ENCODE data around the gene PHF11. TPM values are rescaled to one million over a fixed set of nuclear protein-coding genes. Genes with fewer than 3 reads are reported as not detected.

PHF11 gene
- total RNA-seq, 4 donors from 2014 or later: 12.9 to 31.3 (median 19.6) TPM

DNA sequence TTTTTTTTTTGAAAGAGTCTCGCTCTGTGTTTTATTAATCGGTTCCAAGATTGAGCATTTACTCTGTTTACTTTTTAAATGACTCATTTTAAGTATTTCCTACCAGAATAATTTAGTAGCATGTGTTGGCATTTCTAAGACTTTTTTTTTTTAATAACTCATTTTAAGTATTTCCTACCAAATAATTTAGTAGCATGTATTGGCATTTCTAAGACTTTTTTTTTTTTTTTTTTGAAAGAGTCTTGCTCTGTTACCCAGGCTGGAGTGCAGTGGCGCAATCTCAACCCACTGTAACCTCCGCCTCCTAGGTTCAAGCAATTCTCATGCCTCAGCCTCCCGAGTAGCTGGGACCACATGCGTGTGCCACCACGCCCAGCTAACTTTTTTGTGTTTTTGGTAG is 38.5 kb upstream of the PHF11 start:
- peaks cover 0 to 21% (median 0%) of the 10 kb centered on the region in 3 donors for H3K4me1 ChIP-seq
- no peaks in the 10 kb centered on the region for H3K27me3 ChIP-seq
- H3K4me3 ChIP-seq: no peak overlapping the region
- H3K36me3 ChIP-seq: peaks cover 0 to 32% (median 6%) of the 10 kb centered on the region in 3 donors
- TF ChIP-seq, protein P1, sequence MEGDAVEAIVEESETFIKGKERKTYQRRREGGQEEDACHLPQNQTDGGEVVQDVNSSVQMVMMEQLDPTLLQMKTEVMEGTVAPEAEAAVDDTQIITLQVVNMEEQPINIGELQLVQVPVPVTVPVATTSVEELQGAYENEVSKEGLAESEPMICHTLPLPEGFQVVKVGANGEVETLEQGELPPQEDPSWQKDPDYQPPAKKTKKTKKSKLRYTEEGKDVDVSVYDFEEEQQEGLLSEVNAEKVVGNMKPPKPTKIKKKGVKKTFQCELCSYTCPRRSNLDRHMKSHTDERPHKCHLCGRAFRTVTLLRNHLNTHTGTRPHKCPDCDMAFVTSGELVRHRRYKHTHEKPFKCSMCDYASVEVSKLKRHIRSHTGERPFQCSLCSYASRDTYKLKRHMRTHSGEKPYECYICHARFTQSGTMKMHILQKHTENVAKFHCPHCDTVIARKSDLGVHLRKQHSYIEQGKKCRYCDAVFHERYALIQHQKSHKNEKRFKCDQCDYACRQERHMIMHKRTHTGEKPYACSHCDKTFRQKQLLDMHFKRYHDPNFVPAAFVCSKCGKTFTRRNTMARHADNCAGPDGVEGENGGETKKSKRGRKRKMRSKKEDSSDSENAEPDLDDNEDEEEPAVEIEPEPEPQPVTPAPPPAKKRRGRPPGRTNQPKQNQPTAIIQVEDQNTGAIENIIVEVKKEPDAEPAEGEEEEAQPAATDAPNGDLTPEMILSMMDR (IDR thresholded peaks at IDR 0.05): no peak
- TF ChIP-seq POLR2A (IDR thresholded peaks at IDR 0.05): no peak
- H3K9me3 ChIP-seq: no peaks in the 10 kb centered on the region
- DNase-seq: no peak
- 47 to 61% methylated on average over 7 of the region's 7 CpGs for WGBS, 2 donors
- intact Hi-C loops (cut with DNase I): no loop called here
- no peak overlapping the region for H3K27ac ChIP-seq

GRCh38 chr13:49459580-49459979 is 36.2 kb upstream of the PHF11 start:
- Histone ChIP-seq H3K9me3 (peaks cover 0 to 12% (median 0%) of the 10 kb centered on the region in 3 donors), H3K4me3 (no peak overlapping the region), H3K27me3 (no peaks in the 10 kb centered on the region), H3K27ac (no peak overlapping the region), H3K4me1 (peaks cover 0 to 13% (median 0%) of the 10 kb centered on the region in 3 donors), H3K36me3 (peaks cover 6 to 45% (median 18%) of the 10 kb centered on the region in 3 donors)
- intact Hi-C loops (cut with DNase I): no loop called here
- WGBS, 2 donors: 83 to 92% methylated on average over 1 of the region's 1 CpG
- no peak for DNase-seq
- no peak for TF ChIP-seq POLR2A (IDR thresholded peaks at IDR 0.05)
- TF ChIP-seq, protein P1 (IDR thresholded peaks at IDR 0.05): no peak

- TF ChIP-seq, protein P1 (IDR thresholded peaks at IDR 0.05): no peak
- Histone ChIP-seq H3K27me3 (no peaks in the 10 kb centered on the region), H3K9me3 (peaks cover 0 to 12% (median 0%) of the 10 kb centered on the region in 3 donors), H3K4me3 (no peak overlapping the region), H3K36me3 (peaks cover 6 to 87% (median 18%) of the 10 kb centered on the region in 3 donors), H3K4me1 (no peaks in the 10 kb centered on the region), H3K27ac (no peak overlapping the region)
- intact Hi-C loops (cut with DNase I): no loop called here
- WGBS, 2 donors: 75 to 100% methylated on average over 1 of the region's 1 CpG
- no peak for DNase-seq
These were observed 31.7 kb upstream of the PHF11 start for GRCh38 chr13:49464085-49464484.

GRCh38 chr13:49464621-49465325 is 31.0 kb upstream of the PHF11 start:
- intact Hi-C loops (cut with DNase I): no loop called here
- WGBS, 2 donors: 78 to 91% methylated on average over 4 of the region's 4 CpGs
- H3K27me3 ChIP-seq: no peaks in the 10 kb centered on the region
- no peak for DNase-seq
- H3K36me3 ChIP-seq: peaks cover 6 to 94% (median 18%) of the 10 kb centered on the region in 3 donors
- TF ChIP-seq, protein P1 (IDR thresholded peaks at IDR 0.05): no peak
- TF ChIP-seq POLR2A (IDR thresholded peaks at IDR 0.05): no peak
- no peaks in the 10 kb centered on the region for H3K4me1 ChIP-seq
- H3K27ac ChIP-seq: no peak overlapping the region
- H3K9me3 ChIP-seq: peaks cover 0 to 12% (median 0%) of the 10 kb centered on the region in 3 donors
- no peak overlapping the region for H3K4me3 ChIP-seq

GRCh38 chr13:49466292-49466838 is 29.4 kb upstream of the PHF11 start:
- Histone ChIP-seq H3K27me3 (no peaks in the 10 kb centered on the region), H3K27ac (no peak overlapping the region), H3K9me3 (peaks cover 0 to 12% (median 0%) of the 10 kb centered on the region in 3 donors), H3K36me3 (peaks cover 6 to 98% (median 18%) of the 10 kb centered on the region in 3 donors), H3K4me1 (no peaks in the 10 kb centered on the region), H3K4me3 (no peak overlapping the region)
- WGBS, 2 donors: 89 to 93% methylated on average over 5 of the region's 5 CpGs
- DNase-seq: no peak
- TF ChIP-seq POLR2A (IDR thresholded peaks at IDR 0.05): no peak
- TF ChIP-seq, protein P1 (IDR thresholded peaks at IDR 0.05): no peak
- intact Hi-C loops (cut with DNase I): no loop called here
